ENCODE results near the gene PAM. TPM values are rescaled to one million over a fixed set of nuclear protein-coding genes. Genes with fewer than 3 reads are reported as not detected.

PAM gene
- total RNA-seq, 4 donors from 2014 or later, result 37.8 to 144 (median 92.7) TPM

DNA sequence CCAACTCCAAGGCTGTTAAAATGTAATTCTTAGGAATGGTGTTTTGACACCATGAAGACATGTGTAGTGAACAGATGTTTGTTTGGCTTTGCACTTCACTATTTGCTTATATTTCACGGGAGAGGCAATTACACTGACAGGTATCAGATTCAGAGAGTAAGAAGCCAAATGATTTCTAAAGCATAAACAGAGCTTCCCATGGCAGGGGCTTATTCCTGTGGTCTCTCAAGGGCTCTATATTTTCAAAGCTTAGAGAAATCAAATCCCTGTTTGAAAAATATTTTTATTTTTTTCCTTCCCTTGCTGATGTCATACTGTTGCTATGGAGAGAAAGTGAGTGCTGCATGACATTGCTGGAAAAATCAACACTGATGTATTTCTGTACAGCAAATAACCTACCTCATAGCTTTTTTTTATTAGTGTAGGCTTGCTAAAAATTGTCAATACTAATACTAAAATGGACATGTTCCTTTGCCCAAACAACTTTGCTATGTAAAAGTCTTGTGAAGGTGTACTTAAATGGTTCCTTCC, 203.4 kb downstream of the PAM start:
- TF ChIP-seq, protein P1, sequence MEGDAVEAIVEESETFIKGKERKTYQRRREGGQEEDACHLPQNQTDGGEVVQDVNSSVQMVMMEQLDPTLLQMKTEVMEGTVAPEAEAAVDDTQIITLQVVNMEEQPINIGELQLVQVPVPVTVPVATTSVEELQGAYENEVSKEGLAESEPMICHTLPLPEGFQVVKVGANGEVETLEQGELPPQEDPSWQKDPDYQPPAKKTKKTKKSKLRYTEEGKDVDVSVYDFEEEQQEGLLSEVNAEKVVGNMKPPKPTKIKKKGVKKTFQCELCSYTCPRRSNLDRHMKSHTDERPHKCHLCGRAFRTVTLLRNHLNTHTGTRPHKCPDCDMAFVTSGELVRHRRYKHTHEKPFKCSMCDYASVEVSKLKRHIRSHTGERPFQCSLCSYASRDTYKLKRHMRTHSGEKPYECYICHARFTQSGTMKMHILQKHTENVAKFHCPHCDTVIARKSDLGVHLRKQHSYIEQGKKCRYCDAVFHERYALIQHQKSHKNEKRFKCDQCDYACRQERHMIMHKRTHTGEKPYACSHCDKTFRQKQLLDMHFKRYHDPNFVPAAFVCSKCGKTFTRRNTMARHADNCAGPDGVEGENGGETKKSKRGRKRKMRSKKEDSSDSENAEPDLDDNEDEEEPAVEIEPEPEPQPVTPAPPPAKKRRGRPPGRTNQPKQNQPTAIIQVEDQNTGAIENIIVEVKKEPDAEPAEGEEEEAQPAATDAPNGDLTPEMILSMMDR (IDR thresholded peaks at IDR 0.05), result no peak
- TF ChIP-seq POLR2A (IDR thresholded peaks at IDR 0.05), result no peak
- no peak for DNase-seq (ENCODE audit: low spot score in 2 of 2)
- H3K4me3 ChIP-seq (ENCODE audit: low read depth, poor library complexity, severe bottlenecking), result no peak overlapping the region
- WGBS, 2 donors, result 55 to 59% methylated on average over 1 of the region's 1 CpG
- intact Hi-C loops (cut with DNase I; ENCODE audit: low total_unique reads), result no loop called here

DNA sequence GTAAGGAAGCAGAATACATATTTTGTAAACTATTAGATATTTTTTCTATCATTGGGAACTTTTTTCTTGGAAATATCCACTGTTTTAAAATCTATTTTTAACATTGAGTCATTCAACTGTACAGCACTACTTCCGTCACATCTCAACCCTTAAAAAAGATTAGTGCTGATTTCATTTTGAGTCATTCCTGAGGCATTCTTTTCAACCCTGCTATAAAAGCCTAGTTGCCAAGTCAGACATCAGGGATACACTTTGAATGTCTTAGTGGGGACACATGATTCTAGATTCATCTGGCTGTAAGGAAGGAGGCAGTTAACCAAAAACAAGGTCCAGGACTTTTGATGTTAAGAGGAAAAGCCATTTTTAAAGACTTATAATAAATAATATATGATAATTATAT, 203.9 kb downstream of the PAM start:
- H3K4me3 ChIP-seq (ENCODE audit: low read depth, poor library complexity, severe bottlenecking), result no peak overlapping the region
- WGBS, 2 donors, result 29 to 34% methylated on average over 1 of the region's 1 CpG
- intact Hi-C loops (cut with DNase I; ENCODE audit: low total_unique reads), result no loop called here

DNA sequence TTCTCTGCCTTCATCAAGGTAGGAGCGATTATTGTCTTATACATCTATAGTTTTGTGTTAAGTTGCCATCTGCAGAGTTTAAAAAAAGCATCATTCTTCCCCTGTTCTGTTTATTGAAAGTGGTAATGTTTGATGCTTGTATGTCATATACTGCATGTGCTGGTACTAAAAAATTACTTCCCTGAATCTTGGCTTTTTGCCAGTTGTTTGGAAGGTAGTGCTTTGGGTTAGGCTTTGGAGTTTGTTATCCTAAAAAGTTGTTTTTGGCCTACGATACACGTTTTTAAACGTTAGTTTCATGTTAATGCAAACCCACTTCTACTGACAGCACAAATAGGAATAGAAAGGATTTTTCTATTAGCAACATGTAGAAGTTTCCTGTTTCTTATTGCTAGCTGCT, 206.6 kb downstream of the PAM start:
- WGBS, 2 donors, result 60 to 70% methylated on average over 4 of the region's 4 CpGs
- TF ChIP-seq POLR2A (IDR thresholded peaks at IDR 0.05), result no peak
- TF ChIP-seq, protein P1 (IDR thresholded peaks at IDR 0.05), result no peak
- no peak overlapping the region for H3K4me3 ChIP-seq (ENCODE audit: low read depth, poor library complexity, severe bottlenecking)
- no peak for DNase-seq (ENCODE audit: low spot score in 2 of 2)
- intact Hi-C loops (cut with DNase I; ENCODE audit: low total_unique reads), result no loop called here

More for the DNA sequence above, 203.9 kb downstream of the PAM start:
- no peak for DNase-seq (ENCODE audit: low spot score in 2 of 2)
- no peak for TF ChIP-seq POLR2A (IDR thresholded peaks at IDR 0.05)
- TF ChIP-seq, protein P1 (IDR thresholded peaks at IDR 0.05), result no peak

DNA sequence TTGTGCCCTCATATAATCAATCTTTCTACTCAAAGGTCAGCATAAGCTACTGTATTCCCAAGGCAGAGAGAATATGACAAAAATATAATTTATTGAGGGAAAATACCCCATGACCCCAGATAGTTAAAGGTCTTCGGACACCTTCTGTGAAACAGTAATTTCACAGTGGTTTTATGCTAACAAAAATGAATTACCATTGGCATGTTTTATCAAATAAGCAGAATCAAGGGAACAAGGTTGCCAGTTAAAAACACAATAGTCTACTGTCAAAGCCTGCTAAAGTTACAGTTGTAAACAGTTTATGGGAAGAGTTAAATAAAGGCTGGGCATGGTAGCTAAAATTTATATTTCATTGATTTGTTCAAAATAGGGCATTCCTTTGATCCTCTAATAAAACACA, 210.5 kb downstream of the PAM start:
- 79 to 90% methylated on average over 1 of the region's 1 CpG for WGBS, 2 donors
- DNase-seq (ENCODE audit: low spot score in 2 of 2), result no peak
- H3K4me3 ChIP-seq (ENCODE audit: low read depth, poor library complexity, severe bottlenecking), result no peak overlapping the region
- TF ChIP-seq POLR2A (IDR thresholded peaks at IDR 0.05), result no peak
- TF ChIP-seq, protein P1 (IDR thresholded peaks at IDR 0.05), result no peak
- intact Hi-C loops (cut with DNase I; ENCODE audit: low total_unique reads), result no loop called here

DNA sequence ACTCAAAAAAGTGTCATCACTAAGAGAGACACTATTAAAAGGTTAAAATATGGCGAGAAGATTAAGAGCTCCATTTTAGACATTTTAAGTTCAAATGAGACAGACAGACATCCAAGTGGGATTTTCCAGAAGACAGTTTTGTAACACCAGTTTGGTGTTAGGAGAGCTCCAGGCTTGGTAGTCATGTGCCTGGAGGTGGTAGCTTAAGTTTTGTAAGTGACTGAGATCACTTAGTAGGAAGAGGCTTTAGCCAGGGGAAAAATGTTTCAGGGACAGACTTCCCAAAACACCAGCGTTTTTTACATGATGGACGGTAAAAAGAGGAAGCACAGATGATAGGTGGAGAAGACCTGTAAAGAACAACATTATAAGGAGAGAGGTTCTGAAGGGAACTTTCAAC, 214.5 kb downstream of the PAM start:
- TF ChIP-seq, protein P1 (IDR thresholded peaks at IDR 0.05), result no peak
- TF ChIP-seq POLR2A (IDR thresholded peaks at IDR 0.05), result no peak
- WGBS, 2 donors, result 80 to 81% methylated on average over 3 of the region's 3 CpGs
- no peak for DNase-seq (ENCODE audit: low spot score in 2 of 2)
- no peak overlapping the region for H3K4me3 ChIP-seq (ENCODE audit: low read depth, poor library complexity, severe bottlenecking)
- intact Hi-C loops (cut with DNase I; ENCODE audit: low total_unique reads), result no loop called here

DNA sequence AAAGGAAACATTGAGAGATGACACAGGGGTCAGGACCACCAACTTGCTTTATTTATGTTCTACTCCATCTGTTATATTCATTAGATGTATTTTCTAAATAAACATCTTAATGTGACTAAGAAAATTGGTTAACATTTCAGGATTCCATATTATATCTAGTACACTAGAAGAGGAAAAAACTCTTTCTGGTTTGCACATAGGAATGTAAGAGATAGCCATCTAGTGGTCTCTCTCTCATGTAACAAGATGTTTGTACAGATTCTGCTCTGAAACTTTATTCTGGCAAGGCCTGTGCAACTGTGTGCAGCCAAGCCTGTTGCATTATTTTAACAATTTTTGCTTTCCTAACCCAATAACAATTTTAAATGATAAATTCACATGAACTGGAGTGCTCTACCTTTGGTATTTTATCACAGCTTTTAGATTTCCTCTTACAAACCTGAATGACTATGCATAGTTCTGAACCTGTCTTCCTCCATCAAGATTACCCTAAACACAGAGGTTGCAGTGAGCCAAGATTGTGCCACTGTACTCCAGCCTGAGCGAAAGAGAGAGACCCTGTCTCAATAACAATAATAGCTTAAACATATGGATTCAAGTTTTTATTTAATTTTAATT, 216.7 kb downstream of the PAM start:
- H3K4me3 ChIP-seq (ENCODE audit: low read depth, poor library complexity, severe bottlenecking), result no peak overlapping the region
- intact Hi-C loops (cut with DNase I; ENCODE audit: low total_unique reads), result no loop called here
- DNase-seq (ENCODE audit: low spot score in 2 of 2), result no peak
- no peak for TF ChIP-seq POLR2A (IDR thresholded peaks at IDR 0.05)
- TF ChIP-seq, protein P1 (IDR thresholded peaks at IDR 0.05), result no peak
- 83 to 84% methylated on average over 1 of the region's 1 CpG for WGBS, 2 donors
